Panc1 (cell line): ENCODE measurements around the gene PIGR. TPM values are rescaled to one million over a fixed set of nuclear protein-coding genes. Genes with fewer than 3 reads are reported as not detected.

ENCODE experiments used
- ATAC-seq: fragments of 200-7000 bp; cut with Tn5 transposase; 2 replicates; pipeline ENCODE4 v1.9.1; 2020; ENCODE audit warnings: mild to moderate bottlenecking, moderate library complexity
- BruUV-seq: library from RNA; stranded (reverse); fragments of 400-500 nt; replicated peaks from 2 replicates; lab custom pipeline; 2021; lab: Mats Ljungman, UMichigan
- CTCF ChIA-PET: fragments of 300-600 bp; sonication (Branson Sonifier 250); formaldehyde crosslinking; loops from one replicate; lab custom pipeline; 2022; ENCODE audit warnings: antibody characterized with exemption; lab: Charles Lee
- POLR2A ChIA-PET: fragments of 300-600 bp; sonication (Branson Sonifier 250); formaldehyde crosslinking; loops from one replicate; lab custom pipeline; 2022; ENCODE audit warnings: antibody characterized with exemption; lab: Charles Lee
- DNase-seq: peaks from one replicate; pipeline ENCODE4 v3.0.0-alpha.2; 2010; ENCODE audit warnings: low read depth, low spot score
- H3K27ac ChIP-seq: 2 replicates; pipeline ENCODE4 v1.5.1; 2011; ENCODE audit warnings: mild to moderate bottlenecking, low read length, inconsistent platforms
- H3K27me3 ChIP-seq: fragments of 200-500 bp; sonication (Bioruptor generic); 2 replicates; pipeline ENCODE4 v1.6.0; 2014; ENCODE audit warnings: low read length, inconsistent platforms; ENCODE audit not compliant: control insufficient read depth, insufficient read depth
- H3K36me3 ChIP-seq: fragments of 200-500 bp; sonication (Bioruptor generic); 2 replicates; pipeline ENCODE4 v1.5.1; 2014; ENCODE audit warnings: inconsistent platforms, mild to moderate bottlenecking, low read length, moderate library complexity; ENCODE audit not compliant: control insufficient read depth, insufficient read depth
- H3K4me1 ChIP-seq: 2 replicates; pipeline ENCODE4 v1.5.1; 2011; ENCODE audit warnings: inconsistent platforms, mild to moderate bottlenecking, low read length, moderate library complexity; ENCODE audit not compliant: control insufficient read depth, insufficient read depth
- H3K4me3 ChIP-seq, 2 experiments: 2 replicates each; pipeline ENCODE4 v1.5.1; 2011 to 2012; ENCODE audit warnings: low read depth in 2 of 2, low read length in 2 of 2, mild to moderate bottlenecking in 2 of 2, inconsistent platforms in 1 of 2, moderate library complexity in 1 of 2
- H3K9me3 ChIP-seq: fragments of 200-500 bp; sonication (Bioruptor generic); 2 replicates; pipeline ENCODE4 v1.5.1; 2014; ENCODE audit warnings: low read depth, mild to moderate bottlenecking, inconsistent platforms, low read length, moderate library complexity; ENCODE audit not compliant: control insufficient read depth, insufficient read depth
- POLR2AphosphoS5 ChIP-seq: IDR thresholded peaks from 2 replicates; pipeline ENCODE4 v1.6.1; 2012; ENCODE audit warnings: mild to moderate bottlenecking, low read depth, low read length, moderate library complexity
- SIN3A ChIP-seq: IDR thresholded peaks from 2 replicates; pipeline ENCODE4 v1.6.1; 2012; ENCODE audit warnings: low read depth, mild to moderate bottlenecking, low read length, moderate library complexity, borderline replicate concordance; ENCODE audit not compliant: insufficient read depth
- TCF7L2 ChIP-seq: IDR thresholded peaks from 2 replicates; pipeline ENCODE4 v1.6.1; 2011; ENCODE audit warnings: mild to moderate bottlenecking, low read depth, low read length, inconsistent platforms
- in situ Hi-C: cut with HindIII; loops from 2 replicates; pipeline ENCODE4 v1.10.0; 2016; ENCODE audit warnings: low sequenced_read_pairs, low pct_unique_long_range_greater_than_20kb
- intact Hi-C: fragments of 100-400 bp; cut with micrococcal nuclease; formaldehyde crosslinking; loops from one replicate; pipeline ENCODE4 v1.10.0; 2022; ENCODE audit not compliant: unreplicated experiment
- total RNA-seq: library from RNA; stranded (reverse); gene quantifications from one replicate; pipeline ENCODE4 v1.2.1, GENCODE V29; 2021; ENCODE audit not compliant: unreplicated experiment
- TF ChIP-seq, protein P1 (sequence below), 2 experiments: IDR thresholded peaks; 2 replicates each; pipeline ENCODE4 v1.6.1; 2011 to 2012; ENCODE audit warnings: low read depth in 2 of 2, control low read depth in 1 of 2, low read length in 1 of 2, mild to moderate bottlenecking in 1 of 2, moderate library complexity in 1 of 2; ENCODE audit not compliant: insufficient read depth in 1 of 2
- TF ChIP-seq, protein P2 (sequence below): fragments of 450-650 bp; IDR thresholded peaks from 2 replicates; pipeline ENCODE4 v1.5.1; 2017; ENCODE audit warnings: mild to moderate bottlenecking

Gene PIGR
- total RNA-seq, 1 experiment from 2014 or later: 1.4 TPM

- no peaks in the 10 kb centered on the region for H3K9me3 ChIP-seq
- H3K4me3 ChIP-seq: no peak overlapping the region
- TF ChIP-seq POLR2AphosphoS5: no peak
- TF ChIP-seq, protein P1, sequence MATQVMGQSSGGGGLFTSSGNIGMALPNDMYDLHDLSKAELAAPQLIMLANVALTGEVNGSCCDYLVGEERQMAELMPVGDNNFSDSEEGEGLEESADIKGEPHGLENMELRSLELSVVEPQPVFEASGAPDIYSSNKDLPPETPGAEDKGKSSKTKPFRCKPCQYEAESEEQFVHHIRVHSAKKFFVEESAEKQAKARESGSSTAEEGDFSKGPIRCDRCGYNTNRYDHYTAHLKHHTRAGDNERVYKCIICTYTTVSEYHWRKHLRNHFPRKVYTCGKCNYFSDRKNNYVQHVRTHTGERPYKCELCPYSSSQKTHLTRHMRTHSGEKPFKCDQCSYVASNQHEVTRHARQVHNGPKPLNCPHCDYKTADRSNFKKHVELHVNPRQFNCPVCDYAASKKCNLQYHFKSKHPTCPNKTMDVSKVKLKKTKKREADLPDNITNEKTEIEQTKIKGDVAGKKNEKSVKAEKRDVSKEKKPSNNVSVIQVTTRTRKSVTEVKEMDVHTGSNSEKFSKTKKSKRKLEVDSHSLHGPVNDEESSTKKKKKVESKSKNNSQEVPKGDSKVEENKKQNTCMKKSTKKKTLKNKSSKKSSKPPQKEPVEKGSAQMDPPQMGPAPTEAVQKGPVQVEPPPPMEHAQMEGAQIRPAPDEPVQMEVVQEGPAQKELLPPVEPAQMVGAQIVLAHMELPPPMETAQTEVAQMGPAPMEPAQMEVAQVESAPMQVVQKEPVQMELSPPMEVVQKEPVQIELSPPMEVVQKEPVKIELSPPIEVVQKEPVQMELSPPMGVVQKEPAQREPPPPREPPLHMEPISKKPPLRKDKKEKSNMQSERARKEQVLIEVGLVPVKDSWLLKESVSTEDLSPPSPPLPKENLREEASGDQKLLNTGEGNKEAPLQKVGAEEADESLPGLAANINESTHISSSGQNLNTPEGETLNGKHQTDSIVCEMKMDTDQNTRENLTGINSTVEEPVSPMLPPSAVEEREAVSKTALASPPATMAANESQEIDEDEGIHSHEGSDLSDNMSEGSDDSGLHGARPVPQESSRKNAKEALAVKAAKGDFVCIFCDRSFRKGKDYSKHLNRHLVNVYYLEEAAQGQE (IDR thresholded peaks at IDR 0.05; ENCODE audit: insufficient read depth in 1 of 2, low read depth in 2 of 2, low read length in 1 of 2): no peak
- TF ChIP-seq TCF7L2: no peak
- TF ChIP-seq, protein P2, sequence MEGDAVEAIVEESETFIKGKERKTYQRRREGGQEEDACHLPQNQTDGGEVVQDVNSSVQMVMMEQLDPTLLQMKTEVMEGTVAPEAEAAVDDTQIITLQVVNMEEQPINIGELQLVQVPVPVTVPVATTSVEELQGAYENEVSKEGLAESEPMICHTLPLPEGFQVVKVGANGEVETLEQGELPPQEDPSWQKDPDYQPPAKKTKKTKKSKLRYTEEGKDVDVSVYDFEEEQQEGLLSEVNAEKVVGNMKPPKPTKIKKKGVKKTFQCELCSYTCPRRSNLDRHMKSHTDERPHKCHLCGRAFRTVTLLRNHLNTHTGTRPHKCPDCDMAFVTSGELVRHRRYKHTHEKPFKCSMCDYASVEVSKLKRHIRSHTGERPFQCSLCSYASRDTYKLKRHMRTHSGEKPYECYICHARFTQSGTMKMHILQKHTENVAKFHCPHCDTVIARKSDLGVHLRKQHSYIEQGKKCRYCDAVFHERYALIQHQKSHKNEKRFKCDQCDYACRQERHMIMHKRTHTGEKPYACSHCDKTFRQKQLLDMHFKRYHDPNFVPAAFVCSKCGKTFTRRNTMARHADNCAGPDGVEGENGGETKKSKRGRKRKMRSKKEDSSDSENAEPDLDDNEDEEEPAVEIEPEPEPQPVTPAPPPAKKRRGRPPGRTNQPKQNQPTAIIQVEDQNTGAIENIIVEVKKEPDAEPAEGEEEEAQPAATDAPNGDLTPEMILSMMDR: no peak
- TF ChIP-seq SIN3A: no peak
- DNase-seq (no peak), ATAC-seq (no peak)
- CTCF ChIA-PET: no interaction called here
- intact Hi-C loops: no loop called here
- H3K27me3 ChIP-seq: peaks cover 19% of the 10 kb centered on the region
- POLR2A ChIA-PET: no interaction called here
- in situ Hi-C loops: no loop called here
- H3K36me3 ChIP-seq: no peaks in the 10 kb centered on the region
- no TSS peak for BruUV-seq
- H3K4me1 ChIP-seq: no peaks in the 10 kb centered on the region
- H3K27ac ChIP-seq: no peak overlapping the region
Measured at GRCh38 chr1:206972728-206973127, 26.5 kb upstream of the PIGR start.

DNA sequence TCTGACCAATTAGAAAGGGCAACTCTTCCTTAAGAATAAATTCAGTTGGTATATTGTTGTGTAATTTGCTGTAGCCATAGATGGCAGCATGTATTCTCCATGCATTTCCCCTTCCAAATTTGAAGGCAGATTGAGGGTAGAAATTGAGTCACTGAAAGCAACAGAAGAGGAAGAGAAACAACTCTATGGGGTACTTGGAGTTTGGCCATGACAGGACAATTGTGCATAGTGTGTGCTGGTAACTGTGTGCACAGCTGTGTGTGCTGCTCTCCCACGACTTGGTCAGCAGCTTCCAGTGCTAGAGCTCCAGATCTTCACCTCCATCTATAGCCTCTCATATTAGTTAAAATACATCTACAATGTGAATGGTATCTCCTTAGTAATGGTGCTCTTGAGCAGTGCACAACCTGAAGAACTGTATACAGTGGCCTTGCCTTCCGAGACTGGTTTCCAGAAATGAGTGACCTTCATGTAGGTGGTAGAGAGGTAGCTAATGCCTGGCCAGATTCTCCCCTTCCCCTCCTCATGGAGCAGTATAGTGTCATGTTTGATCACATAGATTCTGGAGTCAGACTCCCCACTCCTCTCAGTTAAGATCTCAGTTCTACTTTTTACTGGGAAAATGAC lies 24.9 kb upstream of the PIGR start:
- TF ChIP-seq TCF7L2 (no peak), SIN3A (no peak), POLR2AphosphoS5 (no peak)
- TF ChIP-seq, protein P2: no peak
- TF ChIP-seq, protein P1 (IDR thresholded peaks at IDR 0.05; ENCODE audit: insufficient read depth in 1 of 2, low read depth in 2 of 2, low read length in 1 of 2): no peak
- Histone ChIP-seq H3K4me1 (no peaks in the 10 kb centered on the region), H3K4me3 (no peak overlapping the region), H3K27ac (no peak overlapping the region), H3K27me3 (peaks cover 19% of the 10 kb centered on the region), H3K36me3 (no peaks in the 10 kb centered on the region), H3K9me3 (no peaks in the 10 kb centered on the region)
- DNase-seq (no peak), ATAC-seq (no peak)
- in situ Hi-C loops (no loop called here), intact Hi-C loops (no loop called here)
- BruUV-seq: no TSS peak
- POLR2A ChIA-PET: no interaction called here
- CTCF ChIA-PET: no interaction called here
